HepG2 (cell line): ENCODE measurements around the gene LBX2. TPM values are rescaled to one million over a fixed set of nuclear protein-coding genes. Genes with fewer than 3 reads are reported as not detected.

Experiments used
- FLYWCH1 ChIP-seq: sonication (generic); formaldehyde crosslinking; IDR thresholded peaks from 2 replicates; pipeline ENCODE4 v1.8.1; 2023; ENCODE audit warnings: mild to moderate bottlenecking, missing genetic modification reagents
- FOXA3 ChIP-seq: IDR thresholded peaks from 2 replicates; pipeline ENCODE4 v1.6.1; 2016; ENCODE audit warnings: missing genetic modification reagents, missing compliant biosample characterization
- GFI1 ChIP-seq: sonication (generic); formaldehyde crosslinking; IDR thresholded peaks from 2 replicates; pipeline ENCODE4 v1.5.0; 2020; ENCODE audit warnings: missing genetic modification reagents, mild to moderate bottlenecking, borderline replicate concordance
- KDM2A ChIP-seq: sonication (generic); formaldehyde crosslinking; IDR thresholded peaks from 2 replicates; pipeline ENCODE4 v1.4.0; 2020; ENCODE audit warnings: low read depth, missing genetic modification reagents, borderline replicate concordance
- NFRKB ChIP-seq: fragments of 450-650 bp; IDR thresholded peaks from 2 replicates; pipeline ENCODE4 v1.6.1; 2017
- PRPF4 ChIP-seq: fragments of 200-400 bp; formaldehyde crosslinking; IDR thresholded peaks from 2 replicates; pipeline ENCODE4 v1.6.1; 2016; ENCODE audit warnings: low read length, low read depth; ENCODE audit not compliant: poor library complexity, severe bottlenecking
- REPIN1 ChIP-seq: sonication (generic); formaldehyde crosslinking; IDR thresholded peaks from 2 replicates; pipeline ENCODE4 v1.8.0; 2022; ENCODE audit warnings: missing genetic modification reagents, low read depth, mild to moderate bottlenecking, borderline replicate concordance
- U2AF1 ChIP-seq: fragments of 200-400 bp; formaldehyde crosslinking; optimal IDR thresholded peaks from 2 replicates; pipeline ENCODE3; 2017; ENCODE audit warnings: mild to moderate bottlenecking, low read depth, low read length
- UBTF ChIP-seq: sonication (generic); formaldehyde crosslinking; IDR thresholded peaks from 2 replicates; pipeline ENCODE4 v1.4.0; 2020; ENCODE audit warnings: mild to moderate bottlenecking, missing genetic modification reagents
- ZKSCAN5 ChIP-seq: sonication (generic); formaldehyde crosslinking; IDR thresholded peaks from 2 replicates; pipeline ENCODE4 v1.5.1; 2020; ENCODE audit warnings: mild to moderate bottlenecking, missing genetic modification reagents
- ZNF143 ChIP-seq: sonication (generic); formaldehyde crosslinking; IDR thresholded peaks from 2 replicates; pipeline ENCODE4 v1.4.0; 2020; ENCODE audit warnings: missing genetic modification reagents
- ZNF335 ChIP-seq: sonication (generic); formaldehyde crosslinking; IDR thresholded peaks from 2 replicates; pipeline ENCODE4 v1.4.0; 2020; ENCODE audit warnings: missing genetic modification reagents
- ZNF407 ChIP-seq: sonication (generic); formaldehyde crosslinking; IDR thresholded peaks from one replicate; pipeline ENCODE4 v1.5.1; 2020; ENCODE audit warnings: mild to moderate bottlenecking, missing genetic modification reagents; ENCODE audit errors: not compliant biosample characterization
- ZNF530 ChIP-seq: sonication (generic); formaldehyde crosslinking; IDR thresholded peaks from 2 replicates; pipeline ENCODE4 v1.5.0; 2020; ENCODE audit warnings: low read depth, mild to moderate bottlenecking, missing genetic modification reagents
- ZNF720 ChIP-seq: sonication (generic); formaldehyde crosslinking; IDR thresholded peaks from 2 replicates; pipeline ENCODE4 v1.4.0; 2020; ENCODE audit warnings: missing genetic modification reagents
- ZNF883 ChIP-seq: sonication (generic); formaldehyde crosslinking; IDR thresholded peaks from 2 replicates; pipeline ENCODE4 v1.5.1; 2020; ENCODE audit warnings: mild to moderate bottlenecking, missing genetic modification reagents; ENCODE audit errors: not compliant biosample characterization
- ZSCAN12 ChIP-seq: sonication (generic); formaldehyde crosslinking; IDR thresholded peaks from 2 replicates; pipeline ENCODE4 v1.9.0; 2021; ENCODE audit warnings: mild to moderate bottlenecking, missing genetic modification reagents
- polyA plus RNA-seq, 8 experiments: library from polyadenylated mRNA; depleted of rRNA in 3 of 8; stranded (reverse) in 7 of 8; unstranded in 1 of 8; fragments of >200 nt; fragmentation: Illumina TruSeq in 4 of 8; extraction: Trizol in 4 of 8; gene quantifications; 2 replicates each; pipeline versions ENCODE4 v1.2.1 to v1.2.3, GENCODE V29; 2011 to 2016; ENCODE audit warnings: low read depth in 4 of 8, missing spikeins in 1 of 8, mixed read lengths in 1 of 8; ENCODE audit not compliant: insufficient read depth in 1 of 8
- total RNA-seq, 5 experiments: library from RNA; depleted of rRNA; stranded (reverse); fragments of >200 nt; fragmentation: Illumina TruSeq; extraction: Trizol; gene quantifications; 2 replicates each; pipeline ENCODE4 v1.2.3, GENCODE V29; 2016; ENCODE audit warnings: low read depth in 1 of 5
- TF ChIP-seq, protein P1 (sequence below): IDR thresholded peaks from 2 replicates; pipeline ENCODE4 v1.6.1; 2018; ENCODE audit warnings: missing genetic modification reagents

The LBX2 gene
- total and polyA plus RNA-seq, 2 of the 13 experiments (the other 11 are each of a cell fraction or from before 2014, with no cell fraction given) = 6.4 to 8.1 TPM

GRCh38 chr2:74507145-74507925 is 7.9 kb upstream of the LBX2 start, which contains the start of gene PCGF1 (continued):
- peak; percentile 9 for TF ChIP-seq ZNF407 (CRISPR knock-in tag)
- peak; percentile 43; the same call in 1 of the 2 replicates for TF ChIP-seq UBTF (CRISPR knock-in tag)
- TF ChIP-seq FOXA3 = peak; percentile 75
- no peak for TF ChIP-seq ZNF720 (CRISPR knock-in tag)
- no peak for TF ChIP-seq U2AF1
- no peak for TF ChIP-seq FLYWCH1
- TF ChIP-seq, protein P1, sequence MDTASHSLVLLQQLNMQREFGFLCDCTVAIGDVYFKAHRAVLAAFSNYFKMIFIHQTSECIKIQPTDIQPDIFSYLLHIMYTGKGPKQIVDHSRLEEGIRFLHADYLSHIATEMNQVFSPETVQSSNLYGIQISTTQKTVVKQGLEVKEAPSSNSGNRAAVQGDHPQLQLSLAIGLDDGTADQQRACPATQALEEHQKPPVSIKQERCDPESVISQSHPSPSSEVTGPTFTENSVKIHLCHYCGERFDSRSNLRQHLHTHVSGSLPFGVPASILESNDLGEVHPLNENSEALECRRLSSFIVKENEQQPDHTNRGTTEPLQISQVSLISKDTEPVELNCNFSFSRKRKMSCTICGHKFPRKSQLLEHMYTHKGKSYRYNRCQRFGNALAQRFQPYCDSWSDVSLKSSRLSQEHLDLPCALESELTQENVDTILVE (CRISPR knock-in tag) = peak; percentile 78; the same call in 1 of the 2 replicates
- peak; percentile 58; the same call in 1 of the 2 replicates for TF ChIP-seq ZKSCAN5 (CRISPR knock-in tag)
- TF ChIP-seq REPIN1 (CRISPR knock-in tag) = peak; percentile 84
- TF ChIP-seq GFI1 (CRISPR knock-in tag) = no peak
- TF ChIP-seq PRPF4 = no peak
- TF ChIP-seq ZSCAN12 (CRISPR knock-in tag) = no peak
- peak; percentile 80 for TF ChIP-seq ZNF143 (CRISPR knock-in tag)
- TF ChIP-seq ZNF883 = peak; percentile 73
- TF ChIP-seq ZNF530 (CRISPR knock-in tag) = no peak
- peak; percentile 100 for TF ChIP-seq KDM2A (CRISPR knock-in tag)
- TF ChIP-seq ZNF335 (CRISPR knock-in tag) = no peak; the same call in 1 of the 2 replicates
- peak; percentile 71; the same call in 1 of the 2 replicates for TF ChIP-seq NFRKB
